Endometrium (tissue), 2 donors: ENCODE results near the gene TMEM135.
A peak's percentile ranks its signal among the peaks of the same experiment; 100 is the strongest.
"Not testable (repeated sequence)": the region's sequence is repeated elsewhere in the genome, so short reads cannot be mapped to it uniquely, and the experiment has no call there.

ENCODE experiments used
- FAIRE-seq: peaks from 2 replicates; lab custom pipeline; 2012; peaks lifted over from hg19 to GRCh38; lab: Jason Lieb, UNC
- donor health status: control.
- donor health status: control.

The TMEM135 gene

DNA sequence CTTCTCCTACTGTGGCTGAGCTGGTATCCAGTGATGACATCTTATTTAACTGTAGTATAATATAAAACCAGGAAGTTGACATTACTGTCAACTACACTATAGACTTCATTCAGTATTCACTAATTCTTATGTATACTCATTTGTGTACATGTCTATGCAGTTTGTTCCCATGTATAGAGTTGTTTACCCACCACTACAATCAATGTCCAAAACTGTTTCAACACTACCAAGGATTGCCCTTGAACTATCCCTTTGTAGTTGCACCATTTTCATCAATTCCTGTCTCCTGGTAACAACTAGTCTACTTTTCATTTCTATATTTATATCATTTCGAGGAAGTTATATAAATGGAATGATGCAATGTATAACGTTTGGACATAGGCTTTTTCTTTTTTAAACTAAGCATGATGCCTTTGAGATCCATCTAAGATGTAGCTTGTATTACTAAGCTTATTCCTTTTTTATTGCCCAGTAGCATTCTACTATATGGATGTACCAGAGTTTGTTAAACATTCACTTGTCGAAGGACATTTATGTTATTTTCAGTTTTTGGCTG lies 39.2 kb downstream of the TMEM135 start:
- FAIRE-seq, result no peak

DNA sequence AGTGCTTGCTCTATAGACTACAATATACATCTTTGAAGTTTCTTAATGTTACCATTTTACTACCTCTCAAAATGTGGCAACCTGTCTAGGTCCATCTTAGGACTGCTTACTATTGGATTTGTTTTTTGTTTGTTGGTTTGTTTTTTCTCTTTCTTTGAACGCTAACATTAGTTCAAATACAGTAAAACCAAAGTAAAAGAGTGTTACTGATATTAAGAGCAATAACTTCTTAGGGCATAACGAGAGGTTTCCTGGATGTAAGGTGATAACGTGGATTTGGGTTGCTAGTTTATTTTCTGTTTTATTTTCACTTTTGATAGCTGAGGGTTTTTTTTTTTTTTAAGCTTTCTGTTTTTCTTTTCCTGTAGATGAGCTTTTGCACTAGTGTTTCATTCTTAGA lies 43.6 kb downstream of the TMEM135 start:
- peak; percentile 70 for FAIRE-seq

DNA sequence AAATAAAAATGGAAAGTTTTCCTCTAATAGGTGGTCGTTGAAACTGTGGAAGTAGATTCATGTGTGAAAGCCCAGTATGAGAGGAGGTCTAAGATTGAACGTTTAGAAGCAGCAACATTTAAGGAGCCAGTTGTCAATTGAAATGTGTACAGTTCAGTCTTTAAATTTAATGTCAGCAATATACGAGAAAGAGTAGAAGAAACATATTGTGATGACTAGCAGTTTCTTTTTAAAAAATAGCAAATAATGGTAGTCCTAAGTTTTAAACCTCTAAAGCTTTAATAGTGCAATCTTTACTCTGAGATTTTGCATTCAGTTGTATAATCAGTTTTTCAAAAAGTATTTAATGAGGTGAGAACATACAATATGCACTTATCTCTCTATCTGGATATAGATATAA lies 44.9 kb downstream of the TMEM135 start:
- no peak for FAIRE-seq

DNA sequence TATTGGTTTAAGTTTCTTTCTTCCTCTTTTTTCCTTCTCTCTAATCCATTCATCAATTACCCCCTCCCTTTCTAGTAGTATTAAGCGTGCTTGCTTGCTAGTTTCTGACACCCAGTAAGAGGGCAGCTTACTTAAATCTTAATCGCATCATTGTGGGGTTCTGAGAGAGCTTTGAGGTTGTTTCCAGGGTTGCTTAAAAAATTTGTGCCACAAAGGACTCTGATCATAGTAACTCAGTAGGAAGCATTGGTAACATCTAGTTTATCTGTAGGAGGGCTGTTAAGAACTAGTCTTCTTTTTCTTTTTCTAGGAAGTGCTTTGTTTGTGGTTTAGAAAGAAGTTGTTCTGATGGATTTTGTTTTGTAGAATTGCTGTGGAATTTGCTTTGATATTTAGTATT lies 45.3 kb downstream of the TMEM135 start:
- no peak for FAIRE-seq

DNA sequence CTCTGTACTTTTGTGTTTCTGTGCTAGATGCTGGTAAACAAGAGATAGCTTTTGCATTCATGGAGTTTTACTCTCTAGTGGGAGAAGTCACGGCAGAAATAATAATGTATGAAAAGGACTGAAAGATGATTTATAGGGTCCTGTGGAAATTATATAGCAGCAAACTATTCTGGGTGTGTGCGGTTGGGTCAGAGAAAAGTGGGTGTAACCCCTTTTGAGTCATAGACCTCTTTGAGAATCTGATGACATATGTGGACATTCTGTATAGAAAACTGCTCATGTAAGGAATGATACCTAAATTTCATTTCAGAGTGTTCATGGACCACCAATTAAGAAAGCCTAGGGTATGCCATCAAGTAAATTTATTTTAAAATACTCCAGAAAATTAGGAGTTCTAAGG lies 54.4 kb downstream of the TMEM135 start:
- FAIRE-seq, result no peak

DNA sequence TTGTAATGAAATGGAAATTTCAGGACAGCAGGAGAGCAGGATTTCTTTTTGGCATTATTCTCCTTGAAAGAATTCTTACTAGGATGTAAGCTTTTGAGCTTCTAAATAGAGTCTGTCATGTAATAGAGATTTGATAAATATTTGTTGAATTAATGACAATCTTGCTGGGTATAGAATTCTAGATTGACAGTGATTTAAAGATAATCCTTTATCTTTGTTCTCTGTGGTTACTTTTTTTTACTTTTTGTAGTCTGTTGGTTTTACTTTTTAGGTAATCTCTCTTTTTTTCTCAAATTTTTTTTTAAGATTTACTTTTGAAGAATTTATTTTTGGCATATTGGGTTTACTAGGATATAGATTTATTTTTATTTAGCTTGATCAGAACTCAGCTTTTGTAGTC lies 54.8 kb downstream of the TMEM135 start:
- peak; percentile 46 for FAIRE-seq

DNA sequence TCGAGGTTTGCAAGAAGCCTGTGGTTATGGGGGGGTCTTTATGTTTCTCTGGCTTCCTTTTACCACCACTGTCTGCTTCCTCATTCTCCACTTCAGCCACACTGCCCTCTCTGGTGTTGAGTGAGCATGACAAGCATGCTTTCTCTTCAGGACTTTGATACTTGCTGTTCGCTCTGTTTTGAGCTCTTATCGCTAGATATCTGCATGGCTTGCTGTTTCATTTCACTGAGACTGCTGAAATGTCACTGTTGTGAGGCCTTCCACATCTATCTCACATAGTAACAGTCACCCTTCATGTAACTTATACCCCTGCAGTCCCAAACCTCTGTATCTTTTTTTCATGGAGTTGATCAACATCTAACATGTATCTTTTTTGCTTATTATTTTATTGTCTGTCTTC lies 59.8 kb downstream of the TMEM135 start:
- FAIRE-seq, result no peak

DNA sequence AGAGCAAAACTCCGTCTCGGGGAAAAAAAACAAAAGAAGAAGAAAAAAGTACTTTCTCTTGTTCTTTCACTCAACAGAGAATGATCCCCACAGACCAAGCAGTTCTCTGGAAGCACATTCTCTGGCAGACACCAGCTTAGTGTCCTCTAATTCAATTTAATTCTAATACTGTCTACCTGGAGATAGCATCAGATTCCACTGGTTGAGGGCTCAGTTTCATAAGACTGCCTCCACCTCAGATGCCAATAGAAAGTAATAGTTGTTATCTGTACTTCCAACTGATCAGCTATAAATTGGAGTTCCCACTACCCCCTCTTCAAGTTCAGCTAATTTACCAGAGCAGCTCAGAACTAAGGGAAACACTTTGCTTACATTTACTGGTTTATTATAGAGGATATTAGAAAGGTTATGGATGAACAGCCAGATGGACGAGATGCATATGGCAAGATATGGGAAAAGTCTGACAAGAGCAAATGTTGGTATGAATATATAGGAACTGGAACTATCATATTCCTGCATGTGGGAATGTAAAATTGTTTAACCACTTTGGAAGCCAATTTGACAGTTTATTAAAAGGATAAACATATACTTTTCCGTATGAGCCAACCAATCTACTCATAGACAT lies 64.3 kb downstream of the TMEM135 start:
- FAIRE-seq, result no peak

DNA sequence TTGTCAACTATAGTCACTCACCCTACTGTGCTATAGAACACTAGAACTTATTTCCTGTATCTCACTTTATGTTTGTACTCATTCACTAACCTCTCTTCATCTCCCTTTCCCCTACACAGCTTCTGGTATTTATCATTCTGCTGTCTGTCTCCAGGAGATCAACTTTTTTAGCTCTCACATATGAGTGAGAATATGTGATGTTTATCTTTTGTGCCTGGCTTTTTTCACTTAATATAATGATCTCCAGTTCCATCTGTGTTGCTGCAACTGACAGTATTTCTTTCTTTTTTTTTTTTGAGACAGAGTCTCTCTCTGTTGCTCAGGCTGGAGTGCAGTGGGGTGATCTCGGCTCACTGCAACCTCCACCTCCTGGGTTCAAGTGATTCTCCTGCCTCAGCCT lies 68.1 kb downstream of the TMEM135 start:
- FAIRE-seq, result peak; percentile 29

DNA sequence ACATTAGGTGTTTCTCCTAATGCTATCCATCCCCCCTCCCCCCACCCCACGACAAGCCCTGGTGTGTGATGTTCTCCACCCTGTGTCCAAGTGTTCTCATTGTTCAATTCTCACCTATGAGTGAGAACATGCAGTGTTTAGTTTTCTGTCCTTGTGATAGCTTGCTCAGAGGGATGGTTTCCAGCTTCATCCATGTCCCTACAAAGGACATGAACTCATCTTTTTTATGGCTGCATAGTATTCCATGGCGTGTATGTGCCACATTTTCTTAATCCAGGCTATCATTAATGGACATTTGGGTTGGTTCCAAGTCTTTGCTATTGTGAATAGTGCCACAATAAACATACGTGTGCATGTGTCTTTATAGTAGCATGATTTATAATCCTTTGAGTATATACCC lies 69.6 kb downstream of the TMEM135 start:
- FAIRE-seq, result not testable (repeated sequence)

DNA sequence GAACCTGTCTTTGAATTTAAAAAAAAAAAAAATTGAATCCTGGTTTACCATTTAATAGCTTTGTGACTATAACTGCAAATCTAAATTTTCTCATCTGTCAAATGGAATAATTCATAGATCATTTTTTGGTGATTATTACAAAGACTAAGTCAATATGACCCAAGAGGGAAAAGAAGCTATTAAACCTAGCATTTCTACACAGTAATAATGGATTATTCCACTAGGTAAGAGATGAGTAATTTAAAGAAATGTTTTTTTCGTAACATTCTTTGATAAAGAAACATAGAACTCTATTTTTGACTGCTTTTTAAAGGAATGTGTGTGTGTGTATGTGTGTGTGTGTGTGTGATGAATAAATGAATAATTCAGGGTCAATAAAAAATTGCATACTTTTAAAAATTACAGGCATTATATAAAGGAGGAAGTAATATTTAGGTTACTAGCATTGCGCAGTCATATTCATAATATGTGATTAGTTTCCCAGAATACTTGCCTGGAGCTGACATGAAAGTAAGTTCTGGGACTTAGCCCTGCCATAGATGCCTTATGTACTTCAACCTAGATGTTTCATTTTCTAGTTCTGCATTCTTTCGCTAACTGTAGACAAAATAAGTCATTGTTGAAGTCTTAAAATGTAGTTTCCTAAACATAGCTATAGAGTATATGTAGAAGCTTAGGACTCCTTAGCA lies 72.9 kb downstream of the TMEM135 start:
- FAIRE-seq, result no peak

DNA sequence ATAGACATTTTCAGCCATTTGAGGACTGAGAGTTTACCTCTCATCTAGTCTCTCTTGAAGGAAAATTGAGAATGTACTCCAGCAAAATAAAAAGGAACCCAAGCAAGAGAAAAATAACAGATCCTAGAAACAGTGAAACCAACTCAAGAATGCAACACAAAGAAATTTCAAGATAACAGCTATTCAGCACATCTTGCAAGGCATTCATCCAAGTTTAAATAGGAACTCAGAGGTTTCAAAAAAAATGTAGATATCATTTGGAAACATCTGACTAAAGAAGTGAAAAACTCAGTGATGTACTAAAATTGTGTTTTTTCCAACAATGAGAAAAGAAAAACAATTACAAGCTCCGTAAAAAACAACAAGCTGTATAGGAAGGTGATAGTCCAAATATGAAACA lies 76.4 kb downstream of the TMEM135 start:
- peak; percentile 94 for FAIRE-seq

DNA sequence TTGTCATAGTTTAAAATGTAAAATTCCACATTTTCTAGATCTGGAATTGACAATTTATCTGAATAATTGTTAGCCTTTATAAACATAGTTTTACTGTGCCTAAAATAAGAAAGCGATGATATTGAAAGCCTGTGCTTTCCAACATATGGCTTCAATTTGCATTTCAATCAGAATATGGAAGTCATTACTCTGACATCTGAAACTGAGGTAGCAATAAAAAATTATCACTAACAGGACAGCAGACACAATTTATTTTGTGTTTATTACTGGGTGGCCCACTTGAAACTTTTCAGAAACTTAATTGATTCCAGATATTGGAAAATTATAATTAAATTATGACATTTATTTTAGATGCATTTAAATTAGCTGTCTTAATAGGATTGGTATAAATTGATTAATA lies 78.5 kb downstream of the TMEM135 start:
- peak; percentile 97 for FAIRE-seq

DNA sequence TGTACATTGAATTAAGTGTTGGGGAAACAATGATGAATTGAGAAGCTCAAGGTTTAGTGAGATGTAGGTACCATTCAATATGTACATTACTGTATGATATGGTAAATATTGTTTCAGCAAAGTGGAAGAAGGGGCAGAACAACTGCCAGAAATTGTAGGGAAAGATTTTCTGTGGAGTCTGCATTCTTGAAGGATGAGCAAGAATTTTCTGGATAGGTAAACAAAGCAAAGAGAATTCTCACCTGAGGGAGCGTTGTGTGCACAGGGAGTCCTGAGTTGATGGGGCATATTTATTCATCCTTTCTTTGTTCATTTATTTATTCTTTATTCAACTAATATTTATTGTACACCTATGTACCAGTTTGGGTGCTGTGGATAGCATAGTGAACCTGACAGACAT lies 83.2 kb downstream of the TMEM135 start:
- no peak for FAIRE-seq

DNA sequence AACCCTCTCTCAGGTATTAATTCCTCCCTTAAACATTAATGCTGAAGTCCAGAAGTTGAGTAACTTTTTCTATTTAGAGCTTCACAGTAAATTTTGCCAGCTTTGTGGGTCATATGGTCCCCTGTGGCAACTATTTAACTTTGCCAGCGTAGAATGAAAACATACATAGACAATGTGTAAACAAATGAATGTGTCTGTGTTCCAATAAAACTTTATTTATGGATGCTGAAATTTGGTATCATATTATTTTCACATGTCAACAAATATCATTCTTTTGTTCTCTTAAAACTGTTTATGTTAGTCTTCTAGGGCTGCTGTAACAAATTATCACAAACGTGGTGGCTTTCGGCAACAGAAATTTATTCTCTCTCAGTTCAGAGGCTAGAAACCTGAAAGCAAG lies 85.1 kb downstream of the TMEM135 start:
- no peak for FAIRE-seq

DNA sequence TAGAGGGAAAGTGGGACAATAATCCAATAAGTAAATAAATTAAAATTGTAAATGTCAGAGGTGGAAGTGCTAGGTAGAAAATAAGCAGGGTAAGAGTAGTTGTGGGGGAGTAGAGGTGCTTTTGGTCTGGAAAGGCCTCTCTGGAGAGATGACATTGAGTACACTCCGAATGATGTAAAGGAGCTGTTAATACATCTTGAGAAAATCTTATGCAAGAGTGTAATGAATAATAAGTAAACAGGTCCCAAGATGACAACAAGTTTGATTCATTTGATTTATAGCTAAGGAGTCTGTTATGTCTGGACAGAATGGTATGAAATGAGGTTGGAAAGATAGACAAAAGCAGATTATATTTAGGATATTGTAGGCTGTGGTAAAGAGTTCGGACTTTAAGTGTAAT lies 87.5 kb downstream of the TMEM135 start:
- no peak for FAIRE-seq

DNA sequence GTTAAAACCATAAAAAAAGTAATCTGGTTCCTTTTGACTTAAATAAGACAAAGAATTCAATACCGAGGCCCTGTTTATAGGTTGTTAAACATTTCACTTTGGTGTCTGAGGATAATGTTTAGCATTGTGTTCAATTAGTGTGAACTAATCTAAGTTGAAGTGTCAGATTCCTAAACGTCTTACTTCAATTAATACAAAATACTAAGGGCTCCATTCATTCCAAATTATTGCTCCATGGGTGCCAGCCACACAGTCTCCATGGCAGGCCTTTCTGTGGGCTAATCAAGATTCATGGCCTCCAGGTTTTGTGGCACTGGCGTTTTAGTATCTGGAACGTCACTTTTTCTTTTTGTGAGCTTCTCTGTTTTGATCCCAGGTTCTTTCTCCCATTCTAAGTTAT lies 89.4 kb downstream of the TMEM135 start:
- no peak for FAIRE-seq

DNA sequence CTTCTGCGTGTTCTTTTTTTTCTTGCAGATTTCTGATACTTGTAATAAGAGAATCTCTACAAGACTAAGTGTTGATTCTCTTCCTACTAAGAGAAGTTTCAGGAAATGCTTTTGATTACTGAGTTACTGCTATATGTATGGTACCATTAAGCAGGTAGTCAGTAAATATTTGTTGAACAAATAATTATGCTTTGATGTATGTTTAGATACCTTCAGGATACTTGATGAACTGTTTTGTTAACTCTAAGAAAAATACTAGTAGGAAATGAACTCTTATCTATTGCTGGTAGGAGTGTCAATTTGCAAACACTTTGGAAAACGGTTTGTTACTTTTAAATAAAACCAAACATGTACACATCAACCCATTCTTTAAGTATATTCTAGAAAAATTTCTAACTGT lies 90.6 kb downstream of the TMEM135 start:
- no peak for FAIRE-seq

DNA sequence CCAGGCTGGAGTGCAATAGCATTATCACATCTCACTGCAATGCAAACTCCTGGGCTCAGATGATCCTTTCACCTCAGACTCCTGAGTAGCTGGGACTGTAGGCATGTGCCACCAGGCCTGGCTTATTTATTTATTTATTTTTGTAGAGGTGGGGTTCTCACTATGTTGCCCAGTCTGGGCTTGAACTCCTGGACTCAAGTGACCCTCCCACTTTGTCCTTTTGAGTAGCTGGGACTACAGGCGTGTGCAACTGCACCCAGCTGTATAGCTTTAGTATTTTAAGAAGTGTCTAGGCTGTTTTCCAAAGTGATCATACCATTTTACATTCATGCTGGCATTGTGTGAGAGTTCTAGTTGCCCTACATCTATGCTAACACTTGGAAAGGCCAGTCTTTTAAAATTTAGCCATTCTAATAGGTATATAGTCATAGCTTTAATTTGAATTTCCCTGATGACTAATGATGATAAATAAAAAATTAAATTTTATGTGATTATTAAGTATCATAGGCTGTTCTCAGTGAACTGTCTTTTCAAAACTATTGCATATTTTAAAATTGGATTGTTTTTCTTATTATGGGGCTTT lies 96.9 kb downstream of the TMEM135 start:
- no peak for FAIRE-seq

DNA sequence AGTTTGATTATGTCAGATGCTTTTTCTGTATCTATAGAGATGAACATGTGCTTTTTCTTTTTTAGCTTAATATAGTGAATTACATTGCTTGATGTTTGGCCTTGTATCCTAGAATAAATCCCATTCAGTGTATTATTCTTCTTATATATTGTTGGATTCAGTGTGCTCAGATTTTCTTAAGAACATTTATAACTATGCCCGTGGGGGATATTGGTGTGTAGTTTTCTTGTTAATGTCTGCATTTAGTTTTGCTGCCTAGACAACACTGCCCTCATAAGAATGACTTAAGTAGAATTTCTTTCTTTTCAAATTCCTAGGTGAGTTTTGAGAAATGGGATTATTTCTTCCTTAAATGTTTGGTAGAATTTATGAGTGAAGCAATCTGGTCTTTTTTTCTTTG lies 98.5 kb downstream of the TMEM135 start:
- no peak for FAIRE-seq

DNA sequence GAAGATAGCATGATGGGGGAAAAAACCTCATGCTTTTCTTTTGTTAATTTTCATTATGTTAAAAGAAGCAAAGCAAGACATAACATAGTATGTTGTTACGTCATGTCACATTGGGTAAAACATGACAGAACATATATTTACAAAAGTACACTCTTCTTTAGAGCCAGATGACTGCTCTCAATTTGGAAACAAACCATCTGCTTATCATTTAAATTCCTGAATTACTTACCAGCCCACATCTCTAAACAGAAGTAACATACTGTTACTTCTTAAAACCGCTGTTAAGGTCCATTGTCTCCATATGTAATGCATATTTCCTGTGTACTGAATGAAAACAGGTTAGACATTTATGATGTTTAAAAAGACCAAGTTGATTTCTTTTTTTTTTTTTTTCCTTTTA lies 100.0 kb downstream of the TMEM135 start:
- FAIRE-seq, result peak; percentile 33

DNA sequence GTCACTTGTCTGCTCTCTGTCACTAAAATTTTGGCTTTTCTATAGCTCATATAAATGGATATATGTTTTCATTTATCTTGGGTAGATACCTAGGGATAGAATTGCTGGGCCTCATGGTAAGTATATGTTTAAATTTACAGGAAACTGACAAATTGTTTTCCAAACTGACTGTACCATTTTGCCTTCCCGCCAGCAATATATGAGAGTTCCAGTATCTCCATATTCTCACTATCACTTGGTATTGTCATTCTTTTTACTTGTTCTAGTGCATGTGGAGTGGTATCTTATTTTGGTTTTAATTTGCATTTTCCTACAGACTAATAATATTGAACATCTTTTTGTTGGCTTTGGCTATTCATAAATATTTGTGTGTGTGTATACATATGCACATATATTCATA lies 101.7 kb downstream of the TMEM135 start:
- no peak for FAIRE-seq

DNA sequence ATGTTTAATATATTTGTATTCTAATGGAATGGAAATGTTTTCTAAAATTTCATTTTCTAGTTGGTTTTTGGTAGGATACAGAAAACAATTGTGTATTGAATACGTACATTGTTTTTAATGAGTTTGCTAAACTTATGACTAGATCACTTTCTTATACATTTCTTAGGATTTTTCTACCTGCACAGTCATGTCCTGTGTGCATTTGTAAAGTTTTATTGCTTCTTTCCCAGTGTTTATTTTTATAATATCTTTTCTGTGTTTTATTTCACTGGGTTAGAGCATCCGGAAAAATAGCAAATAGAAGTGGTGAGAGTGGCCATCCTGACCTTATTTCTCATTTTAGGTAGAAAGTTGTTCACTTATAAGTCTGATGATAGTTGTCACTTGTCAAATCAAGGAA lies 103.6 kb downstream of the TMEM135 start:
- FAIRE-seq, result no peak
